G401.6 (cell line): ENCODE results near the gene NCBP1.
"Not testable (repeated sequence)": the region's sequence is repeated elsewhere in the genome, so short reads cannot be mapped to it uniquely, and the experiment has no call there.

Experiments
- FAIRE-seq: peaks from 2 replicates; lab custom pipeline; 2012; peaks lifted over from hg19 to GRCh38; lab: Jason Lieb, UNC

The NCBP1 gene, protein sequence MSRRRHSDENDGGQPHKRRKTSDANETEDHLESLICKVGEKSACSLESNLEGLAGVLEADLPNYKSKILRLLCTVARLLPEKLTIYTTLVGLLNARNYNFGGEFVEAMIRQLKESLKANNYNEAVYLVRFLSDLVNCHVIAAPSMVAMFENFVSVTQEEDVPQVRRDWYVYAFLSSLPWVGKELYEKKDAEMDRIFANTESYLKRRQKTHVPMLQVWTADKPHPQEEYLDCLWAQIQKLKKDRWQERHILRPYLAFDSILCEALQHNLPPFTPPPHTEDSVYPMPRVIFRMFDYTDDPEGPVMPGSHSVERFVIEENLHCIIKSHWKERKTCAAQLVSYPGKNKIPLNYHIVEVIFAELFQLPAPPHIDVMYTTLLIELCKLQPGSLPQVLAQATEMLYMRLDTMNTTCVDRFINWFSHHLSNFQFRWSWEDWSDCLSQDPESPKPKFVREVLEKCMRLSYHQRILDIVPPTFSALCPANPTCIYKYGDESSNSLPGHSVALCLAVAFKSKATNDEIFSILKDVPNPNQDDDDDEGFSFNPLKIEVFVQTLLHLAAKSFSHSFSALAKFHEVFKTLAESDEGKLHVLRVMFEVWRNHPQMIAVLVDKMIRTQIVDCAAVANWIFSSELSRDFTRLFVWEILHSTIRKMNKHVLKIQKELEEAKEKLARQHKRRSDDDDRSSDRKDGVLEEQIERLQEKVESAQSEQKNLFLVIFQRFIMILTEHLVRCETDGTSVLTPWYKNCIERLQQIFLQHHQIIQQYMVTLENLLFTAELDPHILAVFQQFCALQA

GRCh38 chr9:97632985-97633858, at the start of gene NCBP1, which contains the start of gene TSTD2:
TSS of gene NCBP1 (plus strand) at chr9:97633821. CDS start at chr9:97633882, 61 bp downstream.
TSS of gene TSTD2 (minus strand) at chr9:97633368. CDS start at chr9:97627562, 5,806 bp downstream.
- FAIRE-seq, result peak; percentile 97

GRCh38 chr9:97584778-97585177, 48.8 kb upstream of the NCBP1 start:
- not testable (repeated sequence) for FAIRE-seq

GRCh38 chr9:97586909-97587308, 46.7 kb upstream of the NCBP1 start:
- FAIRE-seq, result not testable (repeated sequence)

GRCh38 chr9:97591535-97591934, 42.1 kb upstream of the NCBP1 start:
- FAIRE-seq, result no peak

GRCh38 chr9:97592126-97592525, 41.5 kb upstream of the NCBP1 start:
- FAIRE-seq, result no peak

DNA sequence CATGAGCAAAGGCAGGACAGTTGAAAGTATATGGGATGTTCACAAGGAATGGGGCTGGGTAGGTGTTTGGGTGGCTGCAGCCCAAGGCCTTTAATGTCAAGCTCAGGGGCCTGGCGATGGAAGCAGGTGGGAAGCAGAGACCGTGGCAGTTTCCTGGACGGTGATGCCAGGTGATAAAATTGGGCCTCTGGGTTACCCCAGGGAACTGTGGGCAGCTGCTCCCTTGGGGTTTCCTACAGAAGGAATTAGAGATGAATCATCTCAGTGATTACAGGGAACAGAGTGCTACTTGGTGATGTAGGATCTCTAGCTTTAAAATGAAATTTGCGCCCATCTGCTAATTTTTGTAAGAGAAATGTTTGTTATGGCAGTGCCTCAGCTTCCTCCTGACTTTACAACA, 39.7 kb upstream of the NCBP1 start:
- no peak for FAIRE-seq

GRCh38 chr9:97594381-97594921, 39.2 kb upstream of the NCBP1 start:
- FAIRE-seq, result no peak

GRCh38 chr9:97596906-97597305, 36.7 kb upstream of the NCBP1 start:
- no peak for FAIRE-seq

DNA sequence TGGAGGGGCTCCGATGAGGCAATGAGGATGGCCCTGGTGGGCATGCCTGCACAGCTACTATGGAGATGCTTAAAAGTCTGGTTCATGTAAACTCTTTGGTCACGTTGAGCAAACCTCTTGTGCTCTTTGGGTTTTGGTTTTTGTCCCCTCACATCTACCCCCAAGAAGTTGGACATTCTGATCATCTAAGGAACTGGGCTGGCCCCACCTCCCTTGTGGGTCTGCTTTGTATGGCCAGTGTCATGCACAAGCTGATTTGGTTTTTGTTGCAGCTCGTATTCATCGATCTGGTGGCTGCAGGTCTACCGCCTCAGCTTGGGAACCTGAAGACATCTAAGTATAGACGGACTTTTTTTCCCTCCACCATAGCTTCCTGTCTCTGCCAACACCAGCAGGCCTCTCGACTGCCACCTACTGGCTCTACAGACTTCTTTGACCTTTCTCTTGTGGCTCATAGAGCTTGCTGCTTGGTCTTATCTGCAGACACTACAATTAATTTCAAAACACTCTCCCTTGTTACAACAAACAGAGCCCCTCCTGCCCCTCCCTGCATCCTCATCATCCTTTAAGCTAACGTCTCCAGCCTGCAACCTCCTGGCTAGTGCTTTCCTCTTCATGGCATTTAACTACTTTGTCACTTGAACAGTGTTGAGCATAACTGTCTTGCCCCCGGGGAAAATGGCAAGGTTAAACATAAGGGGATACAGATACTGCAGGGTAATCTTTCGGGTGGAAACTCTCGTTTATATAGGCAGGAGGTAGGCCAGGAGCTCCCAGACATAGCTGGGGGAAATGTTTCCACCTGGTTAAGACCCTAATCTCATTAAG, 34.9 kb upstream of the NCBP1 start:
- FAIRE-seq, result no peak

- no peak for FAIRE-seq
Observed at GRCh38 chr9:97599314-97599846, 34.2 kb upstream of the NCBP1 start.

- FAIRE-seq, result no peak
Observed at GRCh38 chr9:97600531-97601227, 32.9 kb upstream of the NCBP1 start.

GRCh38 chr9:97601228-97601898, 32.3 kb upstream of the NCBP1 start:
- no peak for FAIRE-seq

GRCh38 chr9:97602430-97602829, 31.2 kb upstream of the NCBP1 start:
- FAIRE-seq, result no peak

DNA sequence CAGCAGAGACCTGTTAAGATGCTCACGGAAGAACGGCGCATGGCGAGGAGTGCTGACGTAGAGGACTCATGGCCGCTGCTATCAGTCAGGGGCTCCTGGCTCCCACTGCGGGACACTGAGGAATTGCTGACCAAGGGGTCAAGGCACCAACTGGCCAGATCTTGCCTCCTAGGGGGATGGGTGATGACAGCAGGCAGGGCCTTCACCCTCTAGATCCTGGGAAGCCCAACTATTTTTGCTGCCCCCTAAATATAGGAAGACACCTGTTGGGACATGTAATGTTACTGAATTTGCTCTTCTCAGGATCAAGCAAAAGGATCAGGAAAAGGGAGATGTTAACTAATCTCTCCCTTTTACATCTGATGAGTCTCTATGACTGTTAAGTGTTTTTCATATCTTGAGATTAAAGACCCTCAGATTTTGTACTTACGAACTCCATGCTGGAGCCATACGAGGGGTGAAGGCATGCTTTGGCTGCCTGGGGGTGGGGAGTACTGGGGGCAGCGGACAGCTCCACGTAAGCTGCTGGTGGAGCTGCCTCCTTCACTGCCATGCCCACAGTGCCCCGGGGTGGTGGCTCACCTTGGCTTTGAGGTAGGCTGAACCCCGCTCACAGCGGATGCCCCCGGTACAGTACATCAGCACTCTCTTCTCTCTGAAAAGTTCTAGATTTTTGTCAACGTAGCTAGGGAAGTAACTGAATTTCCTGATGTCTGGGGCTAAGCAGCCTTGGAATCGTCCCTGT, 28.5 kb upstream of the NCBP1 start:
- no peak for FAIRE-seq

GRCh38 chr9:97615439-97616072, 18.1 kb upstream of the NCBP1 start:
- FAIRE-seq, result peak; percentile 92

GRCh38 chr9:97617939-97618416, 15.6 kb upstream of the NCBP1 start:
- no peak for FAIRE-seq

- FAIRE-seq, result not testable (repeated sequence)
Observed at GRCh38 chr9:97620063-97620462, 13.6 kb upstream of the NCBP1 start.

DNA sequence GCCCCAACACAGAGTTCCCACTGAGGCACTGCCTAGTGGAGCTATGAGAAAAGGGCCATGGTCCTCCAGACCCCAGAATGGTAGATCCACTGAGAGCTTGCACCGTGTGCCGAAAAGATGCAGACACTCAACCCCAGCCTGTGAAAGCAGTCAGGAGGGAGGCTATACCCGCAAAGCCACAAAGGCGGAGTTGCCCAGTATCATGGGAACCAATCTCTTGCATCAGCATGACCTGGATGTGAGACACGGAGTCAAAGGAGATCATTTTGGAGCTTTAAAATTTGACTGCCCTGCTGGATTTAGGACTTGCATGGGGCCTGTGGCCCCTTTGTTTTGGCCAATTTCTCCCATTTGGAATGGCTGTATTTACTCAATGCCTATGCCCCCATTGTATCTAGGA, 11.1 kb upstream of the NCBP1 start:
- not testable (repeated sequence) for FAIRE-seq
